HG02610 (cell line): ENCODE data around the gene ZNF658.
"Not testable (repeated sequence)": the region's sequence is repeated elsewhere in the genome, so short reads cannot be mapped to it uniquely, and the experiment has no call there.

Experiments
- ATAC-seq: cut with Tn5 transposase; IDR thresholded peaks from one replicate; pipeline ENCODE4 v1.9.1; 2021; ENCODE audit warnings: mild to moderate bottlenecking, moderate library complexity; ENCODE audit not compliant: unreplicated experiment

Gene ZNF658

DNA sequence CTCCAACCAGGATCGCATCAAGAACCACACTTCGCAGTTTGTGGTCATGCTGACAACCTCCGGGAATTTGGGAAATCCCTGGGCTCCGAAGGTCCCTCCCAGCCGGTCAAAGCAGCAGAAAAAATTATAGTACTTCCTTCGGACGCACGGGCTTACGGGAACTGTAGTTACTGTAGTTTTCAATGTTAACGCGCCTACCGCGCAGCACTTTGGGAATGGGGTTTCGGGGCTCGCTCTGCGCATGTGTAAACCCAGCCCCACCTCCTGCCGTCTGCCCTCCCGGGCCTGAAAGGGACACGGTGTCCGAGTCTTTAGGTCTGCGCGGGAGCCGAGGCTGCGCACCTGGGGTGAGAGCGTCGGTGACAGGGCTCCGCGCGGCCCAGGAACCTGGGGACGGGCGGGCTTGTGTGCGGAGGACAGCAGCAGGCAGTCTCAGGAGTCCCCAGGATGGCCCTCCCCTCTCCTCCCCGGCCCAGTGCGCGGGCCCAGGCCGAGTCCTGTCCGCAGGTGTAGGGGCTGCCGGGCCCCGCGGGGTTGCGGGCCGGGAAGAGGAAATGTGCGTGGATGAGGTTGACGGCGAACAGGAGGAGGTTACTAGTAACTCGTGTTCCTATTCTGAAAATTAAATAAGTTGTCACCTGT, at the start of gene ZNF658:
Gene ZNF658 (plus strand): TSS at position 236 of the 642 bp plus-strand sequence. CDS start 2,837 bp downstream, outside the sequence.
- ATAC-seq = peak; percentile 98

GRCh38 chr9:66861732-66862131, 38.8 kb upstream of the ZNF658 start:
- not testable (repeated sequence) for ATAC-seq

DNA sequence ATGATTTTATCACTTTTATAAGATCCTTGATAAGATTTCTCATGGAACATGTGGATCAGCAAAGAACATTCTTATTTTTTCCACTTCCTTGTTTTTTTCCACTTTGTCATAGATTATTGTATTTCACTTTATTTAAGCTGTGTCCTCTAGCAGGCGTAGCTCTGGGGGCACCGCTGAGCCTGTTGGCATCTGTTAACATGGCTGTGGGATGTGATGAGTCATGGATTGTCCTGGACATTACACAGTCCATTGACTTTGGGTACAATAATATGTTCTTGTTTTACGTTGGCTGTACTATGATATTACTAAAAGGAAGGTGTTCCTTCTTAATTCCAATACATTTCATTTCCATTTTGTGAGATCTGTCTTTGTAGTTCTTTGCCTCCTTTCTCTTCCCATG, 31.9 kb upstream of the ZNF658 start:
- ATAC-seq = not testable (repeated sequence)

DNA sequence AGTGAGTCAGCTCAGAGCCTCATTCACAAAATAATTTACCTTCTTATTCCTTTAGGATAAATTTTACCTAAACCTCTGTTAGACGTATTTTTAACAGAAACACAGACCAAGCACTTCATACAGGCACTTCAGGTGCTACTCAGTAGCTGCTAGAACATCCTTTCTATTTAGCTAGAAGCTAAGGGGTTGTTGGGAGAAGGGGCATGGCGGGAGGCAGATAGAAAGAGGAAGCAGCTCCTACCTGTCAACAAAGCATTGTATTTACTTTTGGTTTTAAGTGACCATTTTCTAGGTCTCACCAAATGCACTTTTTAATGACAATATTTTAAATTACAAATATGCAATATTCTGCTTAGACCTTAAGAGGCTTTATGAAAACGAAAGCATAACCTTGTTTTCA, 19.9 kb upstream of the ZNF658 start:
- ATAC-seq = peak; percentile 45

DNA sequence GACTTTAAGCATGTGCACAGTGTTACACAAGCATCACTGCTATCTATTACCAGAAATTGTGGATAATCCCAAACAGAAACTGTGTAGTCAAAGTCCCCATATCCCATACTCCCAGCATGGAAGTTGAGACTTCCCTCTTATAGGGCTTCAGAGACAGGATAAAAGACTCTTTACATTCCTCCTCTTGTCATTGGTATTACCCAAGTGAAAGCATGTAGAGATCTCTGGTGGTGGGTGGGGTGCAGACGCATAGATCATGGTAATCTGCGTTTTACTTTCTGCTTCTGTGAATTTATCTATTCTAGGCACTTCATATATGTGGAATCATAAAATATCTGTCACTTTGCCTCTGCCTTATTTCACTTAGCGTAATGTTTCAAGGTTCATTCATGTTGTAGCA, 18.7 kb upstream of the ZNF658 start:
- ATAC-seq = not testable (repeated sequence)

DNA sequence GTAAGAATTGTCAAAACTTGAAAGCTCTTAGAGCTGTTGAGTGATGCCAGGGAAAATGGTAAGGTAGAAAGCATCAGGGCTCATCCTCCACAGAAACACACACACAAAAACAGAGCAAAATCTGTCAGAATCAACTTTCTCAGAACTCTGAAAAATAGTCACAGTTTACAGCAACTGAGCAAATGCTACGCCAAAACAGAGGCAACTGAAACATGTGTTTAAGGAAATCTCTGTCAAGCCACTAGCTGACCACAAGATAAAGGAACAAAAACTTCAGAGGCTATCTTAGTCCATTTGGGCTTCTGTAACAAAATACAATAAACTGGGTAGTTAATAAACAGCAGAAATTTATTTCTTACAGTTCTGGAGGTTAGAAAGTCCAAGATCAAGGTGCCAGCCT, 10.2 kb upstream of the ZNF658 start:
- ATAC-seq = not testable (repeated sequence)

DNA sequence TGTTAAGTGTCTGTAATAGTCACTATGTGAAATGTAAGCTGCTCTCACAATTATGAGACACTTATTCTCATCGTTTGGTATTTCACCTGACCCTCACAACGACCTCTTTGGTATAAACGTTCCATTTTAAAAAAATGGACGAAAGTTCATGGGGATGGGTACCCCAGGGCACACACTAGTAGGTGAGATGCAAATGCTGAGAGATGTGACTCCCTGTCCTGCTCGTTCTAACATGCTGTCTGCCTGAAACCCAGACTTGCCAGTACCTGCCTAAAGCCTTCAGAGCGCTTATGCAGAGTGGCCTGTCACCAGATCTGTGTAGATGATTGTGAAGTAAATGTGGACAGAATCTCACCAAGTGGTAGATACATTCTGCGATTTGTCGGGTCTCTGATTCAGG, 616 bp downstream of the ZNF658 start:
- ATAC-seq = peak; percentile 19

DNA sequence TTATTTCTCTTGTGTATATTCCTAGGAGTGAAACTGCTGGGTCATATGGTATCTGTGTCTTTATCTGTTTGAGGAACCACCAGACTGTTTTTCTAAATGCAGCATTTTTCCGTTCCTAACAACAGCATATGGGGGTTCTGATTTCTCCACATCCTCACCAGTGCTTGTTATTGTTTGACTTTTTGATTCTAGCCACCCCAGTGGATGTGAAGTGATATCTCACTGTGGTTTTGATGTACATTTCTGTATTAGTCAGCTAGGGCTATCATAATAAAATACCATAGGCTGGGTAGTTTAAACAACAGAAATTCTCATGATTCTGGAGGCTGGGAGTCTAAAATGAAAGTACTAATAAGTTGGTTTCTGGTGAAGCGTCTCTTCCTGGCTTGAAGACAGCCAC, 9.0 kb downstream of the ZNF658 start:
- not testable (repeated sequence) for ATAC-seq

- ATAC-seq = not testable (repeated sequence)
Observed at GRCh38 chr9:66920072-66920471, 19.5 kb downstream of the ZNF658 start.

- not testable (repeated sequence) for ATAC-seq
Observed at GRCh38 chr9:66936194-66936870, 35.8 kb downstream of the ZNF658 start.

DNA sequence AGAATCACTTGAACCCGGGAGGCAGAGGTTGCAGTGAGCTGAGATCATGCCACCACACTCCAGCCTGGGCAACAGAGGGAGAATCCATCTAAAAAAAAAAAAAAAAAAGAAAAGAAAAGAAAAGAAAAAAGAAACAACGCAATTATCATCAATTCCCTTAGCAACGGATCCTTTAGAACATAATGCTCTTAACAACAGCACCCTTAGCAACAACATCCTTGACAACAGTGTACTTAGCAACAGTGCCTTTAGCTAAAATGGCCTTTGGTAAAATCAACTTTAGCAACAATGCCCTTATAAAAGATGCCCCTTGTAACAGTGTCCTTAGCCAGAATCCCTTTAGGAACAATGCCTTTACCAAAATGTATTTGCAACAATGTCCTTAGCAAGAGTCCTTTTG, 37.1 kb downstream of the ZNF658 start:
- ATAC-seq = not testable (repeated sequence)

DNA sequence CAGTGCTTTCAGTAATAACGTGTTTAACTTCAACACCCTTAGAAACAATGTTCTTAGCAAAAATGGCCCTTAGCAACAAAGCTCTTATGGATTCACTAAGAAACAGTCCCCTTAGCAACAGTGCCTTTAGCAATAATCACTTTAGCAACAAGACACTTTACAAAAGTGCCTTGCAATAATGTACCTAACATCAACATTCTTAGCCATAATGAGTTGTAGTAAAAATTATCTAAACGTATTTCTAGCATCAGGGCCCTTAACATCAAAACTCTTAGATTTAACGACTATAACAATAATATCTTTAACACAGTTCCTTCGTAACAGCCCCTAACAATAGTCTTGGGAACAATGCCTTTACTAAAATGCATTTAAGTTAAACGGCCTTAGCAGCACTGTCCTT, 37.8 kb downstream of the ZNF658 start:
- ATAC-seq = not testable (repeated sequence)

DNA sequence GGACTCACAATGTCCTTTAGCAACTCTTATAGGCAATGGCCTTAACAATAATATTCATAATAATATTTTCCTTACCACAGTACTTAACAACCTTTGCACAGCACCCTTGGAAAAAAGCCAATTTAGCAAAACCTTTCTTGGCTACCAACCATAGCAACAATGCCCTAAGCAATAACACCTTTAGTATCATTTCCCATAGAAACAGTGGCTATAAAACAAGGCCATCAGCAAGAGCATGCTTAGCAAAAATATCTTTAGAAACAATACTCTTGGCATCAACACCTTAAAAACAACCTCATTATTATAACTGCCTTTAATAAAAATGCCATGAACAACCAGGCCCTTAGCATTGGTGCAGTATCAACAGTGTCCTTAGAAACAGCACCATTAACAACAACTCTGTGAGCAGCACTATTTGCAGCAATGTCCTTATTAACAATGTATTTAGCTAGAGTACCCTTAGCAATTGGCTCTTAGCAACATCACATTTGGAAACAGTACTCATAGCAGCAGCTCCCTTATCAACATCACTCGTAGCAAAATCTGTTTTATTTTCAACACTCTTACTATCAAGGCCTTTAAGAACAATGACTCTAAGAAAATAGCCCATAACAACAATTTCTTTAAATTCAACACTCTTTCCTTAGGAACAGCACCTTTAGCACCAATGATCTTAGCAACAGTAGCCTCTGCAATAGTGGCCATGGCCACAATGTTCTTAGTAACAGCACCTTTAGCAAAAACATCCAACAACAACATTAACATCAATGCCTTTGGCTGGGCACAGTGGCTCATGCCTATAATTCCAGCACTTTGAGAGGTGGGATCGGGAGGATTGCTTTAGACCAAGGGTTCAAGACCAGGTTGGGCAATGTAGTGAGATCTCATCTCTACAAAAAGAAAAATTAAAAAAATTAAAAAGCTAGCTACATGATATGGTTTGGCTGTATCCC, 39.6 kb downstream of the ZNF658 start:
- ATAC-seq = not testable (repeated sequence)

DNA sequence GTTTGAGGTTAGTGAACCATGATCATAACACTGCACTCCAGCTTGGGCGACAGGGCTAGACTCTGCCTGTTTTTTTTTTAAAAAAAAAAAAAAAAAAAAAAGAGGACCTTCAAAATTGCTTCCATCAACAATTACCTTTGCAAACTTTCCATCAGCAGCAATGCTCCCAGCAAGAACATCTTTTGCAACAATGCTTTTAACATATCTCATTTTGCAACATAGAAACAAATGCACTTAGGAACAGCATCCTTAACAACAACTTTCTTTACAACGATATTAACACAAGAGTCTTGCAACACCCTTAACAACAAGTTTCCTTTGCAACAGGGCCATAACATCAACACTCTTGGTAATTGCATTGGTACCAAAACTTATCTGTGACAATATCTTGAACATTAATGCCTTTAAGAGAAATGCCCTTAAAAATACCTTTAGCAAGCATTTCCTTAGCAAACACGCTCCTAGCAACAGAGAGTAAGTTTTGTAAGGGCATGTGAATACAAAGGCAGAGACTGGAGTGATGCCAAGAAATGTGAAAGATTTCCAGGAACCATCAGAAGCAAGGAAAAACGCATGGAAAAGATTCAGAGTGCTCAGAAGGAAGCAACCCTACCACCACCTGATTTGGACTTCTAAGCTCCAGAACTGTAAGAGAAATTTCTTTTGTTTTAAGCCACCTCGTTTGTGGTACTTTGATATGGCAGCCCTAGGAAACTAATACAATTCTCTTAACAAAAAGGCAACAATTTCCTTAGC, 42.1 kb downstream of the ZNF658 start:
- ATAC-seq = not testable (repeated sequence)

DNA sequence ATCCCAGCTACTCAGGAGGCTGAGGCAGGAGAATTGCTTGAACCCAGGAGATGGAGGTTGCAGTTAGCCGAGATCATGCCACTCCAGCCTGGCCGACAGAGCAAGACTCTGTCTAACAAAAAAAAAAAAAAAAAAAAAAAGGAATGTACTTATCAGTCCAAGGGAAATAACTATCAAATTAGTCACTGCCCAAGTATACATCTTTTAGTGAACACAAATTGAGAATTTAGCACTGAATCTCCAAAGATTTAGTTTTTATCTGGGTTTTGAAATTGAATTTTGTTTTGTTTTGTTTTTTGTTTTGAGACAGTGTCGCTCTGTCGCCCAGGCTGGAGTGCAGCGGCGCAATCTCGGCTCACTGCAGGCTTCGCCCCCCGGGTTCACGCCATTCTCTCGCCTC, 52.1 kb downstream of the ZNF658 start:
- not testable (repeated sequence) for ATAC-seq
